ENCODE data around the gene PDZD7. TPM values are rescaled to one million over a fixed set of nuclear protein-coding genes. Genes with fewer than 3 reads are reported as not detected.

PDZD7 gene
- total RNA-seq, 1 experiment from 2014 or later, result 6.1 TPM

DNA sequence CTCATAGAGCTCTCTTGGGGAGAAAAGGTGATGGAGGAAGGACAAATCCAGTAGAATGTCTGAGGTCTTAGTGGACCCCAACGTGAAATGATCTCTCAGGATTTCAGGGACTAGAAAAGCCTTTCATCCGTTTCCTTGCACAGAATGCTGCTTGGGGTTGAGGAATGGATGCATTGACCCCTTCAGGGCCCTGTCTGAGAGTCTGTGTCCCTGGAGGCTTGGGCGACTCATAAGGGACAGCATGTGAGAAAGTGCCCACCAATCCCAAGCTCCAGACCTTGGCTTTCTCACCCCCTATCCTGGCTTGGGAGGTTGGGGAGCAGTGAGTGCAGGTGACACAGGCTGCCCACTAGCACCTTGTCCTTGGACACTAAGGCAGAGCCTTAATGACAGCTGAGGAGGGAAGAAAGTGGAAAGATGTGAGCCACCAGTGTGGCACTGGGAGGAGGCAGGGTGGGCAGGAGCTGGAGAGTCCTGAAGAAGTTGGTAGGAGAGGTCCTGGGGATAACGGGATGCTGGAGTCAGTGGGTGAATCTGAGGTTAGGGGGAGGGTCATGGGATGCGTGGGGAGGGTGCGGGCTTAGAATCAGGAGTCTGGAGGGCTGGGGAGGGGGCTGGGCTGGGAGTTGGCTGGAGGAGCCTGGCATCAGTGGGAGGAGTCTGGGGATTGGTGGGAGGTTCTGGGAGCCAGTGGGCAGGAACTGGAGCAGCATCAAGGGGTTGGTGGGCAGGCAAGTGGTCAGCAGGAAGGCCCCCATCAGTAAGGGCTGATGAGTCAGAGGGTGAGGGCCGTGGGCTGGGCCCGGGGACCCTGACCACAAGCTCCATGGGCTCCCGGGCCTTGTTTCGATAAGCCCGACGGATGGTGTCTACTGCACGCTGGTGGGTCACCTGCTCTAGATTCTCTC is 22.8 kb downstream of the PDZD7 start:
- no peak for ATAC-seq
- RAD21 ChIA-PET (ENCODE audit: low non-redundant PET in 1 of 2, low total read pairs in 2 of 2, uncharacterized antibody in 2 of 2, unreplicated experiment in 2 of 2), result no interaction called here
- CTCF ChIA-PET, result interaction anchor here (0.6 to 6.6 kb wide), 6 partner anchors 7 to 60 kb away, joined by 3 to 118 read pairs (median 4); partner anchors contain the start of gene LZTS2

GRCh38 chr10:101007099-101007711 is 23.7 kb downstream of the PDZD7 start:
- no peak overlapping the region for H3K9ac ChIP-seq (ENCODE audit: low read length)

More for the DNA sequence above, 22.8 kb downstream of the PDZD7 start:
- Histone ChIP-seq H4K20me1 (ENCODE audit: insufficient read depth) (no peaks in the 10 kb centered on the region), H3K79me2 (ENCODE audit: insufficient read depth, low read length) (peaks cover 3% of the 10 kb centered on the region; the same call in 1 of the 2 replicates), H2AFZ (ENCODE audit: low read depth, low read length, poor library complexity, severe bottlenecking) (no peak overlapping the region), H3K9ac (ENCODE audit: low read length) (no peak overlapping the region; the same call in 1 of the 2 replicates), H3K4me1 (ENCODE audit: control insufficient read depth in 1 of 2, insufficient read depth in 2 of 2, low read length in 2 of 2) (peaks cover 19 to 46% of the 10 kb centered on the region in 2 experiments), H3K9me3 (ENCODE audit: control insufficient read depth in 1 of 2, insufficient read depth in 1 of 2, low read depth in 1 of 2, low read length in 2 of 2) (no peaks in the 10 kb centered on the region), H3K4me2 (ENCODE audit: low read length) (peak overlapping the region; percentile 43), H3K27ac (ENCODE audit: low read depth, low read length) (no peak overlapping the region; the same call in 1 of the 2 replicates), H3K4me3 (replicated peaks in 1 of 2; ENCODE audit: low read depth in 1 of 2, low read length in 2 of 2) (no peak overlapping the region), H3K27me3 (ENCODE audit: insufficient read depth, low read length) (no peaks in the 10 kb centered on the region), H3K36me3 (ENCODE audit: control insufficient read depth in 1 of 2, insufficient read depth in 2 of 2, low read length in 2 of 2) (peaks cover 10 to 15% of the 10 kb centered on the region in 2 experiments; a peak in 3 of 4 replicates), H3K9me2 (ENCODE audit: insufficient read depth) (no peaks in the 10 kb centered on the region)
- no TSS peak for BruUV-seq (replicated peaks)
- DNase-seq (ENCODE audit: low read depth, low spot score), result no peak
- intact Hi-C loops (cut with micrococcal nuclease), result no loop called here
- POLR2A ChIA-PET, result interaction anchor here (1.3 kb wide), 1 partner anchor 10 kb away, joined by 5 read pairs; no protein-coding TSS in a partner anchor
- TF ChIP-seq POLR2A (IDR thresholded peaks at IDR 0.05; ENCODE audit: borderline replicate concordance, extremely low read depth, insufficient read depth, insufficient read length) (no peak), EZH2 (IDR thresholded peaks at IDR 0.05) (no peak), POLR2AphosphoS5 (IDR thresholded peaks at IDR 0.05; ENCODE audit: low read depth, low read length) (peak; percentile 36; the same call in 1 of the 2 replicates), RAD21 (IDR thresholded peaks at IDR 0.05; ENCODE audit: low read depth) (no peak)

More at GRCh38 chr10:101007099-101007711, 23.7 kb downstream of the PDZD7 start:
- TF ChIP-seq TCF7L2 (IDR thresholded peaks at IDR 0.05; ENCODE audit: borderline replicate concordance, extremely low read depth, insufficient read depth, insufficient read length) (no peak), ZFX (IDR thresholded peaks at IDR 0.05) (no peak), ELF1 (IDR thresholded peaks at IDR 0.05; ENCODE audit: borderline replicate concordance, low read depth) (no peak), EZH2 (IDR thresholded peaks at IDR 0.05) (no peak), POLR2AphosphoS5 (IDR thresholded peaks at IDR 0.05; ENCODE audit: low read depth, low read length) (no peak), ATF3 (IDR thresholded peaks at IDR 0.05) (no peak), EGR1 (IDR thresholded peaks at IDR 0.05; ENCODE audit: low read depth) (no peak), SRF (IDR thresholded peaks at IDR 0.05; ENCODE audit: low read depth) (no peak), SIN3A (IDR thresholded peaks at IDR 0.05; ENCODE audit: low read depth) (no peak), YY1 (IDR thresholded peaks at IDR 0.05; ENCODE audit: extremely low read depth, insufficient replicate concordance, low read depth, low read length) (no peak)
- H2AFZ ChIP-seq (ENCODE audit: low read depth, low read length, poor library complexity, severe bottlenecking), result no peak overlapping the region
- BruUV-seq (replicated peaks), result no TSS peak
- DNase-seq (ENCODE audit: low read depth, low spot score) (no peak), ATAC-seq (no peak)
- ChIA-PET CTCF (interaction anchor here (1.0 to 6.6 kb wide), 5 partner anchors 8 to 24 kb away, joined by 3 to 118 read pairs (median 3); partner anchors contain the start of genes LZTS2, PDZD7 and SFXN3), RAD21 (ENCODE audit: low non-redundant PET in 1 of 2, low total read pairs in 2 of 2, uncharacterized antibody in 2 of 2, unreplicated experiment in 2 of 2) (no interaction called here), POLR2A (interaction anchor here (1.3 to 1.7 kb wide), 2 partner anchors 9 to 11 kb away, joined by 4 to 5 read pairs; no protein-coding TSS in a partner anchor)
- no peak overlapping the region; the same call in 1 of the 2 replicates for H3K27ac ChIP-seq (ENCODE audit: low read depth, low read length)
- peaks cover 13 to 36% of the 10 kb centered on the region in 2 experiments for H3K4me1 ChIP-seq (ENCODE audit: control insufficient read depth in 1 of 2, insufficient read depth in 2 of 2, low read length in 2 of 2)
- H3K79me2 ChIP-seq (ENCODE audit: insufficient read depth, low read length), result peaks cover 13% of the 10 kb centered on the region; the same call in 1 of the 2 replicates
- H4K20me1 ChIP-seq (ENCODE audit: insufficient read depth), result no peaks in the 10 kb centered on the region
- H3K36me3 ChIP-seq (ENCODE audit: control insufficient read depth in 1 of 2, insufficient read depth in 2 of 2, low read length in 2 of 2), result peaks cover 12 to 15% of the 10 kb centered on the region in 2 experiments; a peak in 3 of 4 replicates
- no peaks in the 10 kb centered on the region for H3K9me3 ChIP-seq (ENCODE audit: control insufficient read depth in 1 of 2, insufficient read depth in 1 of 2, low read depth in 1 of 2, low read length in 2 of 2)
- no peaks in the 10 kb centered on the region for H3K27me3 ChIP-seq (ENCODE audit: insufficient read depth, low read length)
- H3K4me3 ChIP-seq (replicated peaks in 1 of 2; ENCODE audit: low read depth in 1 of 2, low read length in 2 of 2), result no peak overlapping the region
- no peaks in the 10 kb centered on the region for H3K9me2 ChIP-seq (ENCODE audit: insufficient read depth)
- intact Hi-C loops (cut with micrococcal nuclease), result no loop called here
- H3K4me2 ChIP-seq (ENCODE audit: low read length), result no peak overlapping the region
